HEK293 (cell line): ENCODE data around the gene CACNA1D.

Source experiments
- CTCF ChIA-PET: fragments of 350-600 bp; formaldehyde crosslinking; extraction: SDS; loops from one replicate; lab custom pipeline; 2021; ENCODE audit warnings: antibody characterized with exemption; lab: Yijun Ruan, JAX
- POLR2A ChIA-PET: fragments of 300-600 bp; formaldehyde crosslinking; extraction: SDS; loops from one replicate; lab custom pipeline; 2020; ENCODE audit warnings: antibody characterized with exemption, inconsistent platforms; lab: Yijun Ruan, JAX
- H3K27ac ChIP-seq: fragments of 200-500 bp; sonication (Bioruptor generic); 2 replicates; pipeline ENCODE4 v1.5.1; 2014; ENCODE audit warnings: low read depth, low read length, control low read depth, inconsistent platforms; ENCODE audit errors: extremely low read depth
- H3K36me3 ChIP-seq, 2 experiments: fragments of 200-500 bp in 1 of 2; sonication (Bioruptor generic) in 1 of 2; 1 replicate in 1 of 2; 2 replicates in 1 of 2; pipeline ENCODE4 v1.5.1; 2014 to 2017; ENCODE audit warnings: inconsistent platforms in 2 of 2, low read length in 2 of 2; ENCODE audit not compliant: control insufficient read depth in 2 of 2, insufficient read depth in 1 of 2
- H3K4me1 ChIP-seq: fragments of 200-500 bp; sonication (Bioruptor generic); 2 replicates; pipeline ENCODE4 v1.5.1; 2014; ENCODE audit warnings: mild to moderate bottlenecking, low read length, inconsistent platforms; ENCODE audit not compliant: control insufficient read depth, insufficient read depth
- H3K4me3 ChIP-seq: 2 replicates; pipeline ENCODE4 v1.5.1; 2011; ENCODE audit warnings: low read depth, mild to moderate bottlenecking, control low read depth, low read length, moderate library complexity
- H3K9me3 ChIP-seq: fragments of 200-500 bp; sonication (Bioruptor generic); 2 replicates; pipeline ENCODE4 v1.5.1; 2014; ENCODE audit warnings: low read depth, low read length, inconsistent platforms; ENCODE audit not compliant: control insufficient read depth, insufficient read depth
- KLF1 ChIP-seq: fragments of 450-650 bp; formaldehyde crosslinking; IDR thresholded peaks from 2 replicates; pipeline ENCODE4 v1.5.1; 2016; ENCODE audit warnings: missing biosample characterization, missing genetic modification characterization
- MYNN ChIP-seq: fragments of 450-650 bp; formaldehyde crosslinking; IDR thresholded peaks from 2 replicates; pipeline ENCODE4 v1.5.1; 2016; ENCODE audit warnings: missing biosample characterization, missing genetic modification characterization, borderline replicate concordance
- ZBTB17 ChIP-seq: fragments of 450-650 bp; formaldehyde crosslinking; IDR thresholded peaks from 2 replicates; pipeline ENCODE4 v1.5.1; 2016; ENCODE audit warnings: missing biosample characterization, missing genetic modification characterization
- ZBTB7A ChIP-seq: fragments of 450-650 bp; formaldehyde crosslinking; IDR thresholded peaks from 2 replicates; pipeline ENCODE4 v1.5.1; 2016; ENCODE audit warnings: low read depth, missing biosample characterization, missing genetic modification characterization
- ZNF10 ChIP-seq: fragments of 450-650 bp; formaldehyde crosslinking; IDR thresholded peaks from 2 replicates; pipeline ENCODE4 v1.5.1; 2017; ENCODE audit warnings: missing biosample characterization, missing genetic modification characterization
- ZNF18 ChIP-seq: fragments of 450-650 bp; formaldehyde crosslinking; IDR thresholded peaks from 2 replicates; pipeline ENCODE4 v1.5.1; 2016; ENCODE audit warnings: missing biosample characterization, missing genetic modification characterization
- ZNF280D ChIP-seq: fragments of 450-650 bp; formaldehyde crosslinking; IDR thresholded peaks from 2 replicates; pipeline ENCODE4 v1.5.1; 2016; ENCODE audit warnings: missing biosample characterization, missing genetic modification characterization
- ZNF324 ChIP-seq: fragments of 450-650 bp; formaldehyde crosslinking; IDR thresholded peaks from 2 replicates; pipeline ENCODE4 v1.5.1; 2016; ENCODE audit warnings: missing biosample characterization, missing genetic modification characterization
- ZNF362 ChIP-seq: fragments of 450-650 bp; formaldehyde crosslinking; IDR thresholded peaks from 2 replicates; pipeline ENCODE4 v1.5.1; 2016; ENCODE audit warnings: missing biosample characterization, missing genetic modification characterization
- ZNF510 ChIP-seq: fragments of 450-650 bp; formaldehyde crosslinking; IDR thresholded peaks from 2 replicates; pipeline ENCODE4 v1.5.1; 2018; ENCODE audit warnings: mild to moderate bottlenecking, missing genetic modification characterization, missing biosample characterization; ENCODE audit not compliant: insufficient replicate concordance
- ZNF624 ChIP-seq: fragments of 450-650 bp; formaldehyde crosslinking; IDR thresholded peaks from 2 replicates; pipeline ENCODE4 v1.5.1; 2017; ENCODE audit warnings: missing biosample characterization, missing genetic modification characterization
- ZNF677 ChIP-seq: fragments of 450-650 bp; IDR thresholded peaks from 2 replicates; pipeline ENCODE4 v1.5.0; 2018; ENCODE audit warnings: missing biosample characterization, mild to moderate bottlenecking, missing genetic modification characterization, moderate library complexity
- ZSCAN18 ChIP-seq: fragments of 450-650 bp; formaldehyde crosslinking; IDR thresholded peaks from 2 replicates; pipeline ENCODE4 v1.5.1; 2016; ENCODE audit warnings: missing biosample characterization, missing genetic modification characterization
- TF ChIP-seq, protein P1 (sequence below): fragments of 450-650 bp; formaldehyde crosslinking; IDR thresholded peaks from 2 replicates; pipeline ENCODE4 v1.5.1; 2016; ENCODE audit warnings: missing biosample characterization, missing genetic modification characterization

The CACNA1D gene

GRCh38 chr3:53500165-53500777 lies 5.9 kb downstream of the CACNA1D start:
- Histone ChIP-seq H3K4me1 (no peaks in the 10 kb centered on the region), H3K9me3 (no peaks in the 10 kb centered on the region)
- peak; percentile 76 for TF ChIP-seq ZNF362 (tag by site-specific recombination)
- TF ChIP-seq, protein P1, sequence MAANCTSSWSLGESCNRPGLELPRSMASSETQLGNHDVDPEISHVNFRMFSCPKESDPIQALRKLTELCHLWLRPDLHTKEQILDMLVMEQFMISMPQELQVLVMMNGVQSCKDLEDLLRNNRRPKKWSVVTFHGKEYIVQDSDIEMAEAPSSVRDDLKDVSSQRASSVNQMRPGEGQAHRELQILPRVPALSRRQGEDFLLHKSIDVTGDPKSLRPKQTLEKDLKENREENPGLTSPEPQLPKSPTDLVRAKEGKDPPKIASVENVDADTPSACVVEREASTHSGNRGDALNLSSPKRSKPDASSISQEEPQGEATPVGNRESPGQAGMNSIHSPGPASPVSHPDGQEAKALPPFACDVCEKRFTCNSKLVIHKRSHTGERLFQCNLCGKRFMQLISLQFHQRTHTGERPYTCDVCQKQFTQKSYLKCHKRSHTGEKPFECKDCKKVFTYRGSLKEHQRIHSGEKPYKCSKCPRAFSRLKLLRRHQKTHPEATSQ: no peak
- TF ChIP-seq, all 188 proteins: peak for 1
- POLR2A ChIA-PET: no interaction called here
- CTCF ChIA-PET: interaction anchor here (0.8 kb wide), 1 partner anchor 21 kb away, joined by 4 read pairs; no protein-coding TSS in a partner anchor
- Histone ChIP-seq H3K36me3 (no peaks in the 10 kb centered on the region), H3K4me3 (no peak overlapping the region), H3K27ac (no peak overlapping the region)

DNA sequence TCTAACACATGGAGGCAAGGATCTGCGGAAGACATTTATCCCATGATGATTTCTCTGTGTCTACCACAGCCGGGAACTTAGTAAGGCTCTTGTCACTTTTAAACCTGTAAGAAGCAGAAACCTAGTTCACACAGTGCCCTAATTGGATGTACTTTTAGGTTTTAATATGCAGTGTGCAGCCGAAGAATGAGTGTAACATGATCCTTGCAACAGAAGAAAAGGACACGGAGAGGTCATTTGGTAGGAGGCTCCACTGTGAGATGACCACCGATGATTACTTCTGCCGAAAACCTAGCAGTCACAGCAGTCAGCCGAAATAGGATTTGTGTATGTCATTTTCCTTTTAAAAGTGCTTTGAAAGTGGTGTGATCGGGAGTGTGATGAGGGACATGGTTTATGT lies 6.8 kb downstream of the CACNA1D start:
- TF ChIP-seq ZNF624: no peak
- peak; percentile 48; the same call in 1 of the 2 replicates for TF ChIP-seq ZNF18 (tag by site-specific recombination)
- no peak overlapping the region for H3K27ac ChIP-seq
- ChIA-PET CTCF (interaction anchor here (1.0 to 1.1 kb wide), 2 partner anchors 11 to 387 kb away, joined by 3 read pairs; no protein-coding TSS in a partner anchor), POLR2A (interaction anchor here (0.7 kb wide), 1 partner anchor 421 kb away, joined by 4 read pairs; no protein-coding TSS in a partner anchor)
- no peak overlapping the region for H3K4me3 ChIP-seq
- H3K4me1 ChIP-seq: no peaks in the 10 kb centered on the region
- H3K9me3 ChIP-seq: no peaks in the 10 kb centered on the region
- no peaks in the 10 kb centered on the region for H3K36me3 ChIP-seq

DNA sequence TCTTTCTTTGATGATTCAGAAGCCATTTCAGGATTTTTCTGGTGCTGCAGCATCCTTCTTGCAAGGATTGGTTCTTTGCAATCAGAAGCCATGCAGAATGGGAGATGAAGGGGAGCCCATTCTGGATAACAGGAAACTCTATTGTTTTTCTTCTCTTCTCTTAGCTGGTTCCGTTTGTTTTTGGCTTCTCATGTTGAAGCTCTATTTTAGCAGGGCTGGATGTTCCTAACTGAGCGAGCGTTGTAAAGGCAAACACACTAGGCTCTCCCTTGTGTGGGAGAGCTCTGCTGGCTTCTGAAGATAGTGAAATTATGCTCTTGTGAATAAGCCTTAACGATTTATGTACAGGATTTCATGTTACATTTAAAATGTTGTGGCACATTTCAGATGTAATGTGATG lies 8.3 kb downstream of the CACNA1D start:
- TF ChIP-seq ZBTB17 (tag by site-specific recombination) (0 out of 2 replicates have a peak, but pooled peaks have one; percentile 21), MYNN (no peak)
- ChIA-PET CTCF (interaction anchor here (1.6 kb wide), 1 partner anchor 10 kb away, joined by 5 read pairs; no protein-coding TSS in a partner anchor), POLR2A (interaction anchor here (0.7 kb wide), 1 partner anchor 11 kb away, joined by 3 read pairs; no protein-coding TSS in a partner anchor)
- H3K4me3 ChIP-seq: no peak overlapping the region
- H3K9me3 ChIP-seq: no peaks in the 10 kb centered on the region
- H3K4me1 ChIP-seq: no peaks in the 10 kb centered on the region
- no peaks in the 10 kb centered on the region for H3K36me3 ChIP-seq
- H3K27ac ChIP-seq: no peak overlapping the region

DNA sequence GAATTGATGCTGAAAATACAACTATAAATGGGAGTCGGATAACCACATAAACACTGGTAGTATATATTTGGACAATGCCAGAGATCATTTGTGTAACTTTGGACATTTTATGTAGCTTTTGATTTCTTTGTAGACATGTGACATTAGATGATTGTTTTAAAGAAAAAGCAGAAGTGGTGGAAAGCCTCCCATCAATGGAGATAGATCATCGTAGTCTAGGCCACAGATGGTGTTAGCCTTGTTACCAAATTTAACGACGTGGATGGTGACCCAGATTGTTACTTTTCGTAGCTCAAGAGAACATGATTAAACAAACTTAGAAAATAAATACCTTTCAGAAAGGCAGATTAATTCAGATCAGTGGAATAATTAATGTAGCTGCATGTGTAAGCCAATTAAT lies 8.8 kb downstream of the CACNA1D start:
- POLR2A ChIA-PET: no interaction called here
- TF ChIP-seq KLF1 (tag by site-specific recombination) (no peak), ZBTB7A (no peak), ZSCAN18 (tag by site-specific recombination) (no peak), ZNF324 (tag by site-specific recombination) (no peak), ZNF10 (tag by site-specific recombination) (no peak), ZNF280D (tag by site-specific recombination) (no peak), ZNF677 (tag by site-specific recombination) (no peak), ZNF510 (tag by site-specific recombination) (no peak)

More for the DNA sequence above, 8.8 kb downstream of the CACNA1D start:
- Histone ChIP-seq H3K27ac (no peak overlapping the region), H3K36me3 (no peaks in the 10 kb centered on the region), H3K4me1 (no peaks in the 10 kb centered on the region), H3K4me3 (no peak overlapping the region), H3K9me3 (no peaks in the 10 kb centered on the region)
- CTCF ChIA-PET: interaction anchor here (0.6 to 1.6 kb wide), 3 partner anchors 10 to 128 kb away, joined by 3 to 5 read pairs (median 3); no protein-coding TSS in a partner anchor
